Measurements from ENCODE around the gene COL17A1.

Gene COL17A1

DNA sequence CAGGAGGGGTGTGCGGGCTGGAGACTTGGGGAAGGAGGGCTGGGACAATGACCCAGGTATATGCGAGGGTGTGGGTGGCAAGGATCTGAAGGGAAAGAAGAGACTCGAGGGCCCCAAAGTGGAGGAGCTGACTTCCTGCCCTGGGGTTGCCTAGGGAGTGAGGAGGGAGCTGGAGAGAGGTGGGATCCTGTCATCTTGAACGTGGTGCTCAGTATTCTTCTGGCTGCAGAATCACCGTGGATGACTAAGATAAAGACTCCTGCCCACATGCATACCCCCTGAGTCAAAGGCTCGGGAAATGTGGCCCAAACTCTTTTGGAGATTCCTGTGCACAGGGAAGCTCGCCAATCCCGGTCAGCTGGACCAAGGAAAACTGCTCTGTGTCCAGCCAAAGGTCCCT lies 31.2 kb downstream of the COL17A1 start:
- H3K27me3 Mint-ChIP-seq = peaks cover 17% of the 10 kb centered on the region
- H3K27ac Mint-ChIP-seq = no peak overlapping the region
- no peak overlapping the region for H3K4me3 Mint-ChIP-seq
- no peaks in the 10 kb centered on the region for H3K36me3 Mint-ChIP-seq
- CTCF ChIA-PET = no interaction called here
- H3K4me1 Mint-ChIP-seq = no peaks in the 10 kb centered on the region
- no peak for DNase-seq
- H3K9me3 Mint-ChIP-seq = no peaks in the 10 kb centered on the region

DNA sequence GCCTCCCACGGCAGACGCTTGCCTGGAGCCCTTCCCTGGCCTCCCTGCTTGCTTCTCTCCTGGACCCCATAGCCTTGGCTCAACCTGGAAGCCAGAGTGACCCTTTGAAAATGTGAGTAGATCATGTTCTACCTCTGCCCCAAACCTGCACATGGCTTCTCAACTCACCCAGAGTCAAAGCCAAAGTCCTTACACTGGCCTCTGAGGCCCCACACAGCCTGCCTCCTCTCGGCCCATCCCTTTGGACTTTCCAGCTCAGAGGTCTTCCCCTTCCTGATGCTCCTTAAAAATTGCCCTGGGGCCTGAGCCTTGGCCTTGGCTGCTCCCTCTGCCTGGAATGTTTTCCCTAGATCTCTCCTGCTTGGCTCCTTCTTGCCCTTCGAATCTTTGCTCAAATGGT lies 32.5 kb downstream of the COL17A1 start:
- Mint-ChIP-seq H3K27me3 (peaks cover 25% of the 10 kb centered on the region), H3K4me3 (no peak overlapping the region), H3K36me3 (no peaks in the 10 kb centered on the region), H3K4me1 (no peaks in the 10 kb centered on the region), H3K9me3 (no peaks in the 10 kb centered on the region), H3K27ac (no peak overlapping the region)
- CTCF ChIA-PET = no interaction called here
- DNase-seq = no peak

DNA sequence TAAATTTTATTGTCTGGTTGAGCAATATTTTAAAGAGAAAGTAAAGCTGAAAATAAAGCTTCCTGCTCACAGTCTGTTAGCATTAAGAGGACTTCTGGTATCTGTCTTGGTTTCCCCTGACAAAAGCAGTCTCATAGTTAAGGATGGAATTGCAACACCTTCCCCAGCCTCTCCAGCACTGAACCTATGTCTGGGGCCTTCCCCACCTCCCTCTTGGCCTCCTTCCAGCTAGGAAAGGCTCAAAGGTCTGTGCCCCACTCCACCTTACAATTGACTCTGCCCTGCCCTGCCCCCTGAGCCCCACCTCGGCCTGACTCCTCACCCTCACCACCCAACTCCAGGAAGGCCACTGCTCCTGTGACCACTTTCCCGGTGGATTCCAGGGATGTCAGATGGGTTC lies 33.2 kb downstream of the COL17A1 start:
- H3K9me3 Mint-ChIP-seq = no peaks in the 10 kb centered on the region
- no peak for DNase-seq
- H3K4me1 Mint-ChIP-seq = no peaks in the 10 kb centered on the region
- H3K27me3 Mint-ChIP-seq = peaks cover 29% of the 10 kb centered on the region
- H3K4me3 Mint-ChIP-seq = no peak overlapping the region
- no peak overlapping the region for H3K27ac Mint-ChIP-seq
- H3K36me3 Mint-ChIP-seq = no peaks in the 10 kb centered on the region
- CTCF ChIA-PET = interaction anchor here (0.6 to 0.7 kb wide), 2 partner anchors 20 to 246 kb away, joined by 3 read pairs; no protein-coding TSS in a partner anchor

DNA sequence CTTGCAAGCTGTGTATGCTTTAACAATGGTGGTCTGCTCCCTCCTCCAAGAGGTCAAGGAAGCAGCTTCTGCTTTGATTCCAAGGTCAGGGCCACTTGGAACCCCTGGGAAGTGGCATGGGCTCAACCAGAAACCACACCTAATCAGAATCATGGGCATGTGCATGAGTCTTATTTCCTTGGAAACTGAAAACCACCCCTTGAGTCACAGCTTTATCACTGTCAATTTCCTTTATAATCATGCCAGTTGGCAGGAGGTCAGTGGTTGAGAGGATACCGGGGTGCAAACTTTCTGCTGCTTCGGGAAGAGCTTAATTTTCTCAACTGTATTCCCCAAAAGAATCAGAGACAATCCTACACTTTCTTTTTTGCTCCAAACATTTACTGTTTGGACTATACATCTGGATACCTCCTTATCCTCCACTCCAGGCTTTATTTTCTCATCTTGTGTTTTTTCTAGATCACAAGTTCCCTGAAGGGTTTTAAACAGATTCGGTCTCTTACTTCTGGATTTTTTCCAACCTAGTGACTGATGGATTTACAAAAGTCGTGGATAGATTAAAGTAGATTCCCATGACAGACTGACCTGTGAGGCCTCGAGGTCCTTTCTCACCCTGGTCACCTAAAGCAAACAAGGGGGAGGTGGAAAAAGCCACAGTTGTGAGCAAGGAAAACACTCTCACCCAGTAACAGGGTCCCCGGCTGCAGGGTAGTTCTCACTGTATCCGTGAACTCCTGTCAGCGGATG lies 36.0 kb downstream of the COL17A1 start:
- Mint-ChIP-seq H3K27me3 (peaks cover 44% of the 10 kb centered on the region), H3K9me3 (no peaks in the 10 kb centered on the region), H3K27ac (no peak overlapping the region), H3K4me1 (no peaks in the 10 kb centered on the region), H3K36me3 (no peaks in the 10 kb centered on the region), H3K4me3 (no peak overlapping the region)
- DNase-seq = no peak
- CTCF ChIA-PET = interaction anchor here (1.1 to 1.4 kb wide), 2 partner anchors 21 to 75 kb away, joined by 3 to 5 read pairs; no protein-coding TSS in a partner anchor

DNA sequence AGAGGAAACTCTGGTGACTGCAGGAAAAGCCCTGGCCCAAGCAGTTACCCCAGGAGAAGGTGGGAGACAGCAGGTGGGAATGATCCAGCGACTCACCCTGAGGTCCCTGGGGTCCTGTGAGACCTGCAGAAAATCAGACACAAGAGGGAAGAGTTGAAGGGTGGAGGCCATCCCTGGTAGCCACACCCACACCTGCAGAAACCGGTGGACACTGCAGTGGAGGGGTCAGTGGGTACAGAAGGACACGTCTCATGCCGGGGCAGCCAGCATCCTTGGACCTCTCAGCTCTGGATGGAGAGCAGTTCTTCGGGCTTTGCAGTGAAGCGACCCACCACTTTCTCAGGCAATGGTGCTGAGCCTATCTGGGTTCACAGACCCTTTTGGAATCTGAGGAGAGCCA lies 39.0 kb downstream of the COL17A1 start:
- Mint-ChIP-seq H3K27ac (no peak overlapping the region), H3K27me3 (peaks cover 61% of the 10 kb centered on the region), H3K9me3 (no peaks in the 10 kb centered on the region), H3K36me3 (no peaks in the 10 kb centered on the region), H3K4me1 (no peaks in the 10 kb centered on the region), H3K4me3 (no peak overlapping the region)
- CTCF ChIA-PET = interaction anchor here (1.6 kb wide), 1 partner anchor 77 kb away, joined by 3 read pairs; no protein-coding TSS in a partner anchor
- no peak for DNase-seq

DNA sequence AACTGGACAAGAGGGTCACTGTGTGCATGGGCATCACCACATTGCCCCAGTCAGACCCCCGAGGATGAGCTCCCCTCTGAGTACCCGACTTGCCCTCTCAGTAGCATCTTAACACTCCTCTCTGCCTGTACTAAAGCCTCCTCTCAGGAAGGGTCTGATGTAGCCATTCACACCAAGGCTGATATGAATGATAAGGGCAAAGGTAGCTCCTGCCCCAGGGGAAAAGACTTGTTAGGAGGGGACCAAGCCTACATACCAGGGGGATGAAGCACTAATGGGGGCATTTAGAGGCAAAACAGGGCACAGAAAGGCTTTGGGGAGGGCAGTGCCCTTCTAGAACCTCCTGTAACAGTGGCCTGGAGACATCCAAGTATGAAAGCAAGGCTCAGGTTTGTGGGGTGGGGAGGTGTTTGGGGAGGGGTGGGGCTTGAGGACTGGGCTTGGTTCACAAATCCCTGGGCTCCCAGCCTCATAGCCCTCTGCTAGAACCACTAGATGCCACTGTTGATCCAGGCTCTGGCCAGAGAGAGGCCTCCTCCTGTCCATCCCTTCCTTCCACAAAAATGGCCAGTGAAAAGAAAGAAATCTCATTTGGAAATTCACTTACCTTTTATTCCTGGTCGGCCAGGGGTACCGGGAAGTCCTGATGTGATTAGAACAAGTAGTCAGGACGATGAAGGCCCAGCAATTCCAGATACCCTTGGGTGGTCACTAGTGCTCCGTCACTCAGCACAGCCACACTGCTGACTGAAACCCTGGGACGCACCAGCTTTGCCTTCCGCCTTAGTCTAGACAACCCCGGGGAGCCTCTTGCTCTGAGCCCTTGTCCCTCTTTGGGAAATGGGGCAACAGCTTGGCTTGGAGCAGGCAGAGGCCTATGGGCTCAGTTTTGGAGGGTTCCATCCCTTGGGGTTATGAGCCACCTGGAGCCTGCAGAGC lies 40.3 kb downstream of the COL17A1 start:
- Mint-ChIP-seq H3K27me3 (peaks cover 59% of the 10 kb centered on the region), H3K4me3 (no peak overlapping the region), H3K36me3 (no peaks in the 10 kb centered on the region), H3K4me1 (no peaks in the 10 kb centered on the region), H3K9me3 (no peaks in the 10 kb centered on the region), H3K27ac (no peak overlapping the region)
- no peak for DNase-seq
- CTCF ChIA-PET = interaction anchor here (1.3 to 1.6 kb wide), 2 partner anchors 78 to 157 kb away, joined by 3 to 5 read pairs; no protein-coding TSS in a partner anchor

DNA sequence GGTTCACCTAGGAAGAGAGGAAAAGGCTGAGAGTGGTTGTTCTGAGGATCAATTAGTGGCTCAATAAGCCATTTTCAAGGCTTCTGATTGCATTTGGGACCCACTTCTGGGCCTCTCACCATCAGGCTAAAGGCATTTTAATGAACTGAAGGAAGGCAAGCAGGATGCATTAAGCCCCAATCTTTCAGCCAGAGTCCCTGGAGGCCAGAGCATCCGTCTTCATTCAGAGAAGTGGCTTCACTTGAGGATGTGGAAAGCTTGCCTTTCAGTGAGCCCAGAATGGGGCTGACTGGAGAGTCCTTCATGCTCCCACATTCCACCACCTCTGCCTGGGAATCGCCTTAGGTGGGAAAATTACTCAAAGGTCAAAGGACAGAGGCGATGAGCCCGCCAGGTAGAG lies 41.8 kb downstream of the COL17A1 start:
- no peaks in the 10 kb centered on the region for H3K4me1 Mint-ChIP-seq
- H3K36me3 Mint-ChIP-seq = no peaks in the 10 kb centered on the region
- no peaks in the 10 kb centered on the region for H3K9me3 Mint-ChIP-seq
- no peak for DNase-seq
- H3K27ac Mint-ChIP-seq = no peak overlapping the region
- CTCF ChIA-PET = no interaction called here
- peaks cover 50% of the 10 kb centered on the region for H3K27me3 Mint-ChIP-seq
- no peak overlapping the region for H3K4me3 Mint-ChIP-seq

DNA sequence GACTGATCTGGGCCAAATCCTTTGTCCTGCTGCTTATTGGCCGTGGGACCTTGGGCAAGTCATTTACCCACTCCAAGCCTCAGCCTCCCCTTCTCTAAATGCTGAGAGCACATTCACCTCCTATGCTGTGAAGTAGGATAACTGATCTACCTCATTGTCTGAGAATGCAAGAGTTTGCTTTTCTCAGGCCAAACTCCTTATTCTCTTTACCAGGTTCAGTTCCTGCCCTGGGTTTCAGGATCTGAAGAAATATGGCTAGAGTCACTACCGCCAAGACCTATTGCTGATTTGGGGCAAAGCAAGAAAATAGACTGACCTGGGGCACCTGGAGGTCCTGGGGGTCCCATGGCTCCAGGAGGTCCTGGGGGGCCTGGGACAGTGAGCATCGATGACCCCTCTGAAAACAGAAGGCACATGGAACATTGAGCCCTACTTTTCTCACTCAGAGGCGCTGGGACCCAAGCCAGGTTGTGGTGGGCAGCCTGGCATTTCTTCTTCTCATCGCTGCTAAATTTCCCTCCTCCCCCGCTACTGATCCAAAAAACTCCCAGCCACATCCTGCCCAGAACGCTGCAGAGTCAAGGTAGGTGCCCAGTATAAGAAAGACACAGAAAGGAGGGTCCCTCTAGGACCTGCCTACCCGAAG lies 42.4 kb downstream of the COL17A1 start:
- Mint-ChIP-seq H3K9me3 (no peaks in the 10 kb centered on the region), H3K4me1 (no peaks in the 10 kb centered on the region), H3K4me3 (no peak overlapping the region), H3K27ac (no peak overlapping the region), H3K36me3 (no peaks in the 10 kb centered on the region), H3K27me3 (peaks cover 46% of the 10 kb centered on the region)
- CTCF ChIA-PET = no interaction called here
- no peak for DNase-seq

DNA sequence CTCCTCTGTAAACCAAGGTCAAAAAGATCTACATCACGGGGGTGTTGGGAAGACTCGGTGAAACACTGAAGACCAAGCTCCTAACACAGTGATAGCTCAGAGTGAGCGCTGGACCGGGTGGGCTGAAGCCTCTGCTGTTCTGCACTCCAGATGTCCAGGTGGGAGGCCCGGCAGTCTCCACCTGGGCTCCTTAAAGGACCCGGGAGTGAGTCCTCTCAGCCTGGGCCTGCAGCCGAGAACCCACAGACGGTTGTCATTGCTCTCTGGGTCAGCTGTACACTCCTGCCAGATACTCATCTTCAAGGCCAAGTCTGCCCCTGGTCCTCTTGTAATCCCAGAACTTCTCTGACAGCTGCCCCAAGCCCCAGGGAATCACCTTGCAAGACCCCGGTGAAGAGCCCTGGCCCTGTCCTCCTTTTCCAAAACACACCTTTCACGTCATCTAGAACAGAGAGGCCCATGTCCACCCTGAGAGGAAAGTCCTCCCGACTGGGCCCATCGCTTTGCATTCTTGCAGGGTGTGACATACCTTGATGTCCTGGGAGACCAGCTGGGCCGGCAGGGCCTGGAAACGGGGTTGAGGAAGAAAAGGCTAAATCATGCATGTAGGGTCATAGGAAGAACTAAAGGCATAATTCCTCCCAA lies 43.7 kb downstream of the COL17A1 start:
- DNase-seq = no peak
- Mint-ChIP-seq H3K4me1 (no peaks in the 10 kb centered on the region), H3K27ac (no peak overlapping the region), H3K4me3 (no peak overlapping the region), H3K27me3 (peaks cover 38% of the 10 kb centered on the region), H3K36me3 (no peaks in the 10 kb centered on the region), H3K9me3 (no peaks in the 10 kb centered on the region)
- CTCF ChIA-PET = interaction anchor here (1.1 kb wide), 1 partner anchor 13 kb away, joined by 3 read pairs; no protein-coding TSS in a partner anchor

DNA sequence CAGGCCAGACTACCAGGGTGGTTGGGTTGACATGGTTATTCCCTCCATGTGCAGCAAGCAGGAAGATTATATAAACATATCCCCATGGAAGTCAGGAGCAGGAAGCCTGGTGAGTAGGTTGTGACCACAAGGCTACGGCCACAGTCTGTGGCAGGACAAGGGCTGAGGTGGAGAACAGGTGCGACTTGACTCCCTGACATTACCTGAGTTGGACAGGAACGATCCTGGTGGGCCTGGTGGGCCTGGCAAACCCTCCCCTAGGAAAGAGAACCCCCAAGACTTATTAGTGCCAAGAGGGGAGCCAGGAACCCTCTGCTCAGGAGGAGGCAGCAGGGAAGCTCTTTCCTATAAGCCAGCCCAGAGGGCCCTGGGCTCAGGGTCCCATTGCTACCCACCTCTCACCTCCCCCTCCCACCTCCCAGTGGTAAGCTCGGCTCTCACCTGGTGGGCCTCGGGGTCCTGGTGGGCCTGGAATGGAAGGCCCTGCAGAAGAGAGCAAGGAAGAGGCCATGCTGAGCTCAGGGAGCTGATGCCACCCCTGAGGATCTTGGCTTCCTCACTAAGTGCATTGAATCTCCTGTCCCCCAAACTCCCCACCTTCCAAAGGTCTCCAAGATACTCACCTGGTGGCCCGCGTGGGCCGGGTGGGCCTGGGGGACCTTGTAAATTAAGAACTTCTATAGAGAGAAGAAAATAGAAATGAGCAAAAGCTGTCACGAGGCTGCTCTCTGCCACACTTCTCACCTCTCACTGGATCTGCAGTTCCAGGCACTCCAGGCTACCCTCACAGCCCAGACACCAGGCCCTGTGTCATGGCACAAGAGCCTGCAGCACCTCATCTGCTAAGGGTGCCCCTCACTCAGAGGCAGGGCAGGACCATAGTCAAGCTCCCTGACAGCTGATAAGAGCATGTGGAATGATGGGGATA lies 44.6 kb downstream of the COL17A1 start:
- CTCF ChIA-PET = interaction anchor here (1.1 kb wide), 1 partner anchor 12 kb away, joined by 3 read pairs; no protein-coding TSS in a partner anchor
- Mint-ChIP-seq H3K4me1 (no peaks in the 10 kb centered on the region), H3K27ac (no peak overlapping the region), H3K36me3 (no peaks in the 10 kb centered on the region), H3K9me3 (no peaks in the 10 kb centered on the region), H3K27me3 (peaks cover 30% of the 10 kb centered on the region), H3K4me3 (no peak overlapping the region)
- DNase-seq = no peak

DNA sequence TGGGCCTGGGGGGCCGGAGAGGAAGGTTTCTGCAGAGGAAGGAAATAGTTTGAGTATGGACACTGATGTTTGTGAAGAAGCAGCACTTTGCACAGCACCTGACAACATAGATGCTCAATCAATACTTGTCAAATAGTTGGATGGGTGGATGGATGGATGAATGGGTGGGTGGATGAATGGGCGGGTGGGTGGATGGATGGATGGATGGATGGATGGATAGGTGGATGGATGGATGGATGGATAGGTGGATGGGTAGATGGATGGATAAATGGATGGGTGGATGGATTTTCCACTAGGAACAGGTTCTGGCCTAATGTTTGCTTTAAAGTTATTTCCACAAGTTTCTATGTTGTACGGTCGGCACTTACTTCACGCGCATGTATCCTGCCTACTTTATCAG lies 45.3 kb downstream of the COL17A1 start:
- Mint-ChIP-seq H3K4me1 (no peaks in the 10 kb centered on the region), H3K4me3 (no peak overlapping the region), H3K36me3 (no peaks in the 10 kb centered on the region), H3K9me3 (no peaks in the 10 kb centered on the region), H3K27ac (no peak overlapping the region), H3K27me3 (peaks cover 30% of the 10 kb centered on the region)
- CTCF ChIA-PET = no interaction called here
- no peak for DNase-seq

DNA sequence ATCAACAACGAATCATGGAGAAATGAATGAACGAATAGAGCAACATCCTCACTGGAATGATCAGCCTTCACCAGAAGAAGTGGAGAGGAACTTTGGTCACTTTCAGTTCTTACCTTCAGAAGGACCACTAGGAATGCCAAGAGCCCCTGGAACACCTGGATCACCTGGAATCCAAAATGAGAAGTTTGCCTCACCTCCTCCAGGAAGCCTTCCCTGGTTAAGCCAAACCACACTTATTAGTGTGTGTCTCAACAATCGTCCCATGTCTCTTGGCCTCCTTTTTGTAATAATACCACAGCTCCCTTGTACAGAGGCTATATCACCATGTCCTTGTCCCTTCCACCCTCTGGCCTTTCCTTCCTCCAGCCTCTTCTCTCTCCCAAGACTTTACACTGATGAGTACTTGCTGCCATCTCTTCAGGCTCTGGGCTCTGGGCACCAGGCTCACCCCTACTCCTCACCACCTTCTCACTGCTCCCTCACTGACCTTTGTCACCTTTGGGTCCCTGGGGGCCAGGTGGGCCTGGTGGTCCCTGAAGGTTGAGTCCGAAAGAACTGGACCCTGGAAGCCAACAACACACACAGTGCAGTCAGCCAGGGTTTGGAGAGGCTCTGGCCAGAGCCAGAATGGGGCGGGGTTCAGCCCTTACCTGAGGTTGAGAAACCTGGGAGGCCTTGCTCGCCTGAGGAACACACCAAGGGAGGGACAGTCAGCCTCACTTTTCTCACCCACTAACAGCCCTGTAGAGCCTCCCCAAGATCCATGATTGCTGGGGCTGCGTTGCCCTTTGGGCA lies 46.5 kb downstream of the COL17A1 start:
- H3K27ac Mint-ChIP-seq = no peak overlapping the region
- no peak for DNase-seq
- H3K4me3 Mint-ChIP-seq = no peak overlapping the region
- H3K27me3 Mint-ChIP-seq = peaks cover 21% of the 10 kb centered on the region
- no peaks in the 10 kb centered on the region for H3K4me1 Mint-ChIP-seq
- no peaks in the 10 kb centered on the region for H3K9me3 Mint-ChIP-seq
- H3K36me3 Mint-ChIP-seq = no peaks in the 10 kb centered on the region
- CTCF ChIA-PET = no interaction called here

Data from activated naive CD4-positive, alpha-beta T cell treated with anti-CD3 and anti-CD28 coated beads, Interleukin-2, amount 10 ng/mL, durations not matched to agents 7 days and 5 days (primary cell).